Measurements from ENCODE around the gene FGF10. TPM values are rescaled to one million over a fixed set of nuclear protein-coding genes. Genes with fewer than 3 reads are reported as not detected.

Gene FGF10
- total RNA-seq, 1 experiment from 2014 or later, result not detected

- intact Hi-C loops (cut with micrococcal nuclease; ENCODE audit: unreplicated experiment) (no loop called here), in situ Hi-C loops (cut with HindIII; ENCODE audit: low pct_unique_long_range_greater_than_20kb, low sequenced_read_pairs) (no loop called here)
- no peak for TF ChIP-seq CTCF (IDR thresholded peaks at IDR 0.05)
- no peak for TF ChIP-seq REST (IDR thresholded peaks at IDR 0.05; ENCODE audit: insufficient read depth in 1 of 2, low read depth in 2 of 2, low read length in 1 of 2)
- no peak for TF ChIP-seq SIN3A (IDR thresholded peaks at IDR 0.05; ENCODE audit: borderline replicate concordance, insufficient read depth, low read depth, low read length)
- TF ChIP-seq POLR2AphosphoS5 (IDR thresholded peaks at IDR 0.05; ENCODE audit: low read depth, low read length), result no peak
- TF ChIP-seq TCF7L2 (IDR thresholded peaks at IDR 0.05; ENCODE audit: low read depth, low read length), result no peak
- H3K4me3 ChIP-seq (ENCODE audit: low read depth in 2 of 2, low read length in 2 of 2), result no peak overlapping the region
- H3K27me3 ChIP-seq (ENCODE audit: control insufficient read depth, insufficient read depth, low read length), result no peaks in the 10 kb centered on the region
- no peaks in the 10 kb centered on the region for H3K36me3 ChIP-seq (ENCODE audit: control insufficient read depth, insufficient read depth, low read length)
- H3K27ac ChIP-seq (ENCODE audit: low read length), result no peak overlapping the region
- ChIA-PET CTCF (no interaction called here), POLR2A (no interaction called here)
- H3K4me1 ChIP-seq (ENCODE audit: control insufficient read depth, insufficient read depth, low read length), result no peaks in the 10 kb centered on the region
- DNase-seq (ENCODE audit: low read depth, low spot score), result no peak
- BruUV-seq (replicated peaks), result no TSS peak
- no peak for ATAC-seq
- no peaks in the 10 kb centered on the region; the same call in 1 of the 2 replicates for H3K9me3 ChIP-seq (ENCODE audit: control insufficient read depth, insufficient read depth, low read depth, low read length)
These were observed 113.9 kb downstream of the FGF10 start for GRCh38 chr5:44275329-44275728.

- no peaks in the 10 kb centered on the region for H3K36me3 ChIP-seq (ENCODE audit: control insufficient read depth, insufficient read depth, low read length)
- POLR2A ChIA-PET, result no interaction called here
- H3K4me1 ChIP-seq (ENCODE audit: control insufficient read depth, insufficient read depth, low read length), result no peaks in the 10 kb centered on the region
- no peaks in the 10 kb centered on the region for H3K27me3 ChIP-seq (ENCODE audit: control insufficient read depth, insufficient read depth, low read length)
- TF ChIP-seq REST (IDR thresholded peaks at IDR 0.05; ENCODE audit: insufficient read depth in 1 of 2, low read depth in 2 of 2, low read length in 1 of 2), result no peak
- ATAC-seq (no peak), DNase-seq (ENCODE audit: low read depth, low spot score) (no peak)
- no peaks in the 10 kb centered on the region; the same call in 1 of the 2 replicates for H3K9me3 ChIP-seq (ENCODE audit: control insufficient read depth, insufficient read depth, low read depth, low read length)
- H3K27ac ChIP-seq (ENCODE audit: low read length), result no peak overlapping the region
- no TSS peak for BruUV-seq (replicated peaks)
- H3K4me3 ChIP-seq (ENCODE audit: low read depth in 2 of 2, low read length in 2 of 2), result no peak overlapping the region
- in situ Hi-C loops (cut with HindIII; ENCODE audit: low pct_unique_long_range_greater_than_20kb, low sequenced_read_pairs), result no loop called here
- intact Hi-C loops (cut with micrococcal nuclease; ENCODE audit: unreplicated experiment), result no loop called here
- CTCF ChIA-PET, result no interaction called here
These were observed 121.3 kb downstream of the FGF10 start for GRCh38 chr5:44267909-44268308.

All from Panc1 (cell line).